Kidney (tissue), 14 donors: ENCODE data around the gene RERE. TPM values are rescaled to one million over a fixed set of nuclear protein-coding genes. Genes with fewer than 3 reads are reported as not detected.
A peak's percentile ranks its signal among the peaks of the same experiment; 100 is the strongest.

ENCODE experiments used
- DNase-seq, 5 donors: peaks; one replicate each; pipeline ENCODE4 v3.0.0-alpha.2; 2013 to 2020
- FAIRE-seq: peaks from 2 replicates; lab custom pipeline; 2012; peaks lifted over from hg19 to GRCh38; lab: Jason Lieb, UNC
- H3K27ac ChIP-seq, 2 donors: one replicate each; pipeline ENCODE4 v1.7.0; 2013; ENCODE audit warnings: low read depth in 2 of 2, low read length in 2 of 2, inconsistent platforms in 1 of 2
- H3K27me3 ChIP-seq: one replicate; pipeline ENCODE4 v1.7.1; 2013; ENCODE audit warnings: low read length, inconsistent platforms; ENCODE audit not compliant: control insufficient read depth, insufficient read depth
- H3K36me3 ChIP-seq, 3 donors: one replicate each; pipeline versions ENCODE4 v1.7.0 to v1.7.1; 2013; ENCODE audit warnings: low read length in 3 of 3, control low read depth in 1 of 3, inconsistent platforms in 1 of 3; ENCODE audit not compliant: insufficient read depth in 3 of 3, control insufficient read depth in 2 of 3
- H3K4me1 ChIP-seq, 3 donors: one replicate each; pipeline versions ENCODE4 v1.7.0 to v1.7.1; 2013; ENCODE audit warnings: low read length in 3 of 3, inconsistent platforms in 1 of 3, low read depth in 1 of 3; ENCODE audit not compliant: control insufficient read depth in 2 of 3, insufficient read depth in 2 of 3
- H3K4me3 ChIP-seq, 3 donors: one replicate each; pipeline versions ENCODE4 v1.7.0 to v1.8.1; 2013; ENCODE audit warnings: low read length in 3 of 3, control low read depth in 1 of 3, inconsistent platforms in 1 of 3
- H3K9ac ChIP-seq, 3 donors: one replicate each; pipeline versions ENCODE4 v1.7.0 to v1.7.1; 2013; ENCODE audit warnings: low read length in 3 of 3, control low read depth in 1 of 3, inconsistent platforms in 1 of 3
- H3K9me3 ChIP-seq, 3 donors: one replicate each; pipeline versions ENCODE4 v1.7.0 to v1.7.1; 2013; ENCODE audit warnings: low read length in 3 of 3, control low read depth in 1 of 3, inconsistent platforms in 1 of 3; ENCODE audit not compliant: control insufficient read depth in 2 of 3, insufficient read depth in 1 of 3
- intact Hi-C: fragments of 100-400 bp; cut with DNase I; formaldehyde crosslinking; loops from one replicate; pipeline ENCODE4 v1.11.1; 2022
- polyA plus RNA-seq: library from polyadenylated mRNA; stranded (reverse); fragments of 350-450 nt; fragmentation: Illumina TruSeq; extraction: RNeasy Lipid Tissue Mini Kit (QIAGEN cat#74804); gene quantifications from one replicate; pipeline ENCODE4 v1.2.3, GENCODE V29; 2014; ENCODE audit warnings: low read depth, low replicate concordance; ENCODE audit not compliant: insufficient read depth
- total RNA-seq: library from RNA; stranded (reverse); fragmentation: NEBNext Ultra II Directional; extraction: Animal tissue kit (Norgen Biotek cat#: 25700); gene quantifications from one replicate; pipeline ENCODE4 v1.2.1, GENCODE V29; 2021
- TF ChIP-seq, protein P1 (sequence below): IDR thresholded peaks from 3 replicates; pipeline ENCODE4 v1.5.1; 2012; ENCODE audit warnings: mild to moderate bottlenecking, moderate library complexity, borderline replicate concordance; ENCODE audit not compliant: insufficient read depth; ENCODE audit errors: extremely low read depth
- donor health status: control.
- donor health status: control.
- donor health status: control.
- donor health status: control.
- donor health status: control.
- donor health status: DM: yes; HTN: yes; CAD: no.
- donor health status: Normal renal cell carcinoma (clear cell type).

The RERE gene
- total and polyA plus RNA-seq, 2 donors from 2014 or later, result 37.2 to 176 TPM

DNA sequence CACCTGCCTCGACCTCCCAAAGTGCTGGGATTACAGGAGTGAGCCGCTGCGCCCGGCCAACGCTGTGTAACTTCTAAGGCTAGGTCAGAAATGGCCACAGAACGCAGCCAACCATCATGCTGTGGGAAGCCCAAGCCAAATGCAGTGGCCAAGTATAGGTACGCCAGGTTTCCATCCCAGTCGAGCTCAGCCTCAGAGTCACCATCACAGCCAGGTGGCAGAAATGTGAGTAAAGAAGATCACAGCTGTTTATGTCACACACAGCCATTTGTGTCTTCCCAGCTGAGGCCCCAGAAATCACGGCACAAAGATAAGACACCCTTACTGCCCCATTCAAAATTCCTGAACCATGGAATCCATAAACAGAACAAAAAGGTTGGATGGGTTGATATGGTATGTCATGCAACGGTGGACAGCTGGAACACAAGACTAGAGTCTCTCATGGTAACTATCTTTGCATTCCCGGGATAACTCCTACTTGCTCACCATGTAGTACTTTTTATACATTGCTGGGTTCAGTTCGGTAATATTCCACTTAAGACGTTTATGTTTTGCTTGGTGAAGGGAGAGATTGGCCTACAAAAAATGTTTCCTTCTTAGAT, 415.2 kb downstream of the RERE start:
- H3K27ac ChIP-seq, result peak overlapping the region; percentile 23 to 41
- H3K27me3 ChIP-seq, result no peaks in the 10 kb centered on the region
- H3K9me3 ChIP-seq, result no peaks in the 10 kb centered on the region
- peaks cover 9 to 24% (median 24%) of the 10 kb centered on the region in 3 donors for H3K4me1 ChIP-seq
- H3K36me3 ChIP-seq, result peaks cover 4 to 11% (median 7%) of the 10 kb centered on the region in 3 donors
- no peak overlapping the region for H3K9ac ChIP-seq
- DNase-seq, result no peak
- intact Hi-C loops, result no loop called here
- TF ChIP-seq, protein P1, sequence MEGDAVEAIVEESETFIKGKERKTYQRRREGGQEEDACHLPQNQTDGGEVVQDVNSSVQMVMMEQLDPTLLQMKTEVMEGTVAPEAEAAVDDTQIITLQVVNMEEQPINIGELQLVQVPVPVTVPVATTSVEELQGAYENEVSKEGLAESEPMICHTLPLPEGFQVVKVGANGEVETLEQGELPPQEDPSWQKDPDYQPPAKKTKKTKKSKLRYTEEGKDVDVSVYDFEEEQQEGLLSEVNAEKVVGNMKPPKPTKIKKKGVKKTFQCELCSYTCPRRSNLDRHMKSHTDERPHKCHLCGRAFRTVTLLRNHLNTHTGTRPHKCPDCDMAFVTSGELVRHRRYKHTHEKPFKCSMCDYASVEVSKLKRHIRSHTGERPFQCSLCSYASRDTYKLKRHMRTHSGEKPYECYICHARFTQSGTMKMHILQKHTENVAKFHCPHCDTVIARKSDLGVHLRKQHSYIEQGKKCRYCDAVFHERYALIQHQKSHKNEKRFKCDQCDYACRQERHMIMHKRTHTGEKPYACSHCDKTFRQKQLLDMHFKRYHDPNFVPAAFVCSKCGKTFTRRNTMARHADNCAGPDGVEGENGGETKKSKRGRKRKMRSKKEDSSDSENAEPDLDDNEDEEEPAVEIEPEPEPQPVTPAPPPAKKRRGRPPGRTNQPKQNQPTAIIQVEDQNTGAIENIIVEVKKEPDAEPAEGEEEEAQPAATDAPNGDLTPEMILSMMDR, result no peak
- no peak for FAIRE-seq
- no peak overlapping the region for H3K4me3 ChIP-seq

DNA sequence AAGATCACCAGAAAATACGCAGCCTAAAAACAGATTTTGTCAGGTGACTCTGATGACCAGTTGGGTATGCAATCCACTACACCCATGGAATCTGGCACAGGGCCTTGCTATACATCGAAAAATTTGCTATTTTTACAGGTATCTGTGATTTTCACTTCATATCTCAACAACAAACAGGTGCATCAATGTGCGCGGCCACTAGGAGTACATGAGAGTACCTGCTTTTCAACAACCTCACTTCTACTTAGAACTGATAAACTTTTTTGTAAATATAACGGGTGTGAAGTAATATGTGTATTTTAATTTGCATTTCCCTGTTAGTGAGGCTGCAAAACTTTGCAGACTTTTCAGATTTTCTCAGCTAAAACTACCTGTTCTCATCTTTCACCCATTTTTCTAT, 418.8 kb downstream of the RERE start:
- TF ChIP-seq, protein P1, result no peak
- intact Hi-C loops, result no loop called here
- Histone ChIP-seq H3K27me3 (no peaks in the 10 kb centered on the region), H3K9ac (no peak overlapping the region), H3K4me3 (no peak overlapping the region), H3K36me3 (peaks cover 4 to 9% (median 5%) of the 10 kb centered on the region in 3 donors), H3K27ac (peak overlapping the region in 1 of 2 donors; percentile 20), H3K9me3 (no peaks in the 10 kb centered on the region), H3K4me1 (peaks cover 15 to 33% (median 31%) of the 10 kb centered on the region in 3 donors)
- DNase-seq (no peak), FAIRE-seq (no peak)

DNA sequence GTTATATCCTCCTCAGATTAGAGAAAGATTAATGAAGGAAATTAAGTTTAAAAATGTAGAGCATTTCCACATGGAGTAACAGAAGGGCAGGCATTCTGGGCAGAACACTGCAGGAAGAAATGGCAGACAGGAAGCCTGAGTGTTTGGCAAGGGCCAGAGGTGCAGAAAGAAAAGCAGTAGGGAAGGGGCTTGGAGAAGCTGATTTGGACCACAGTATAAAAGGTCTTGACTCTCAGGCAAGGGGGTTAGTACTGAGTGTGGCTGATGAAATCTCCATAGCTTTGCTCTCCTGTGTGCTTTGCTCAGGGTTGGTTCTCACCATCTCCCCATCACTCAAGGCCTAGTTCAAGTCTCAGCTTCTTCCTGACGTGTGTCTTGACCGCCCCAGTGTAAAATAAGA, 419.4 kb downstream of the RERE start:
- no peak overlapping the region for H3K9ac ChIP-seq
- intact Hi-C loops, result no loop called here
- H3K36me3 ChIP-seq, result peaks cover 4 to 10% (median 5%) of the 10 kb centered on the region in 3 donors
- peaks cover 15 to 38% (median 31%) of the 10 kb centered on the region in 3 donors for H3K4me1 ChIP-seq
- H3K4me3 ChIP-seq, result no peak overlapping the region
- DNase-seq, result no peak
- FAIRE-seq, result no peak
- H3K9me3 ChIP-seq, result no peaks in the 10 kb centered on the region
- TF ChIP-seq, protein P1, result no peak
- H3K27ac ChIP-seq, result peak overlapping the region in 1 of 2 donors; percentile 20
- H3K27me3 ChIP-seq, result no peaks in the 10 kb centered on the region
